ENCODE data around the gene PPIL6.

GRCh38 chr6:109363753-109364152 is 76.7 kb downstream of the PPIL6 start:
- TF ChIP-seq, protein P1, sequence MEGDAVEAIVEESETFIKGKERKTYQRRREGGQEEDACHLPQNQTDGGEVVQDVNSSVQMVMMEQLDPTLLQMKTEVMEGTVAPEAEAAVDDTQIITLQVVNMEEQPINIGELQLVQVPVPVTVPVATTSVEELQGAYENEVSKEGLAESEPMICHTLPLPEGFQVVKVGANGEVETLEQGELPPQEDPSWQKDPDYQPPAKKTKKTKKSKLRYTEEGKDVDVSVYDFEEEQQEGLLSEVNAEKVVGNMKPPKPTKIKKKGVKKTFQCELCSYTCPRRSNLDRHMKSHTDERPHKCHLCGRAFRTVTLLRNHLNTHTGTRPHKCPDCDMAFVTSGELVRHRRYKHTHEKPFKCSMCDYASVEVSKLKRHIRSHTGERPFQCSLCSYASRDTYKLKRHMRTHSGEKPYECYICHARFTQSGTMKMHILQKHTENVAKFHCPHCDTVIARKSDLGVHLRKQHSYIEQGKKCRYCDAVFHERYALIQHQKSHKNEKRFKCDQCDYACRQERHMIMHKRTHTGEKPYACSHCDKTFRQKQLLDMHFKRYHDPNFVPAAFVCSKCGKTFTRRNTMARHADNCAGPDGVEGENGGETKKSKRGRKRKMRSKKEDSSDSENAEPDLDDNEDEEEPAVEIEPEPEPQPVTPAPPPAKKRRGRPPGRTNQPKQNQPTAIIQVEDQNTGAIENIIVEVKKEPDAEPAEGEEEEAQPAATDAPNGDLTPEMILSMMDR (IDR thresholded peaks at IDR 0.05) = no peak
- no peak for TF ChIP-seq EP300 (IDR thresholded peaks at IDR 0.05)
- no peak for TF ChIP-seq POLR2AphosphoS5 (IDR thresholded peaks at IDR 0.05)
- TF ChIP-seq POLR2A (IDR thresholded peaks at IDR 0.05; ENCODE audit: low read depth) = no peak

Data from esophagus muscularis mucosa (tissue), 4 donors.